HG02642 (cell line): ENCODE results near the gene TRIM39.
"Not testable (repeated sequence)": the region's sequence is repeated elsewhere in the genome, so short reads cannot be mapped to it uniquely, and the experiment has no call there.

Source experiments
- ATAC-seq: cut with Tn5 transposase; IDR thresholded peaks from one replicate; pipeline ENCODE4 v1.9.1; 2021; ENCODE audit warnings: mild to moderate bottlenecking; ENCODE audit not compliant: unreplicated experiment, poor library complexity

TRIM39 gene

DNA sequence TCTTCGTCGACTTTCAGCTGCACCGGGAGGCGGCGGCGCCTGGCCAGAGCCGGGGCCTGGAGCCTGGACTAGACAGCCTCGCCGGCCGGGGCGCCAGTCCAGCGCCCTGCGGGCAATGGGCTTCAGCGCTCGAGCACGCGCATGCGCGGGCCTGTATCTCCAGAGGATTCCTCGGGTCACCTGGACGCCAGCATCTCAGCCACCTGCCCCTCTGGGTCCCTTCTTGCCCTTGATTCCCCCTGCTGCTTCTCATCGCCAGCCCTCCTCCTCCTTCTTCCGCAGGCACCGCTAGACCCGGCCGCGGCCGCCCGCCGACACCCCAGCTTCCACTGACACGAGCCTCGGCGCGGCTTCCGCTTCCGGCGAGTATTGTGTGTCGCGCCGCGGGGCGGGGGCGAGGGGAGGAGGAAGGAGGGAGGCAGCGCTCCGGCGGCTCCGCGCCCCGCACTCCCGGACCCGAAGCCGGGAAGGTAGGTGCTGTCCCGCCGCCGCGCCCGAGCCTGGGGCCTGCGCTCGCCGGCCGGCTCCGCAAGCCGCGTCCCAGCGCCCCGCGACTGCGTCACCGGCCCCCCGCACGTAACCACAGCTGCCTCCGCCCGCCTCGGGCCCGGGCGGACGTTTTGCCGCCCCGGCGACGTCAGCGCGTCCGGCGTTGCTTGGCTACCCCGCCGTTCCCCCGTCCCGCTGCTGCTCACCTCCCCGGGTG, at the start of gene TRIM39:
TRIM39 (plus strand) TSS at position 402 of the 706 bp plus-strand sequence. CDS start 2,391 bp downstream, outside the sequence.
- ATAC-seq: peak; percentile 78

DNA sequence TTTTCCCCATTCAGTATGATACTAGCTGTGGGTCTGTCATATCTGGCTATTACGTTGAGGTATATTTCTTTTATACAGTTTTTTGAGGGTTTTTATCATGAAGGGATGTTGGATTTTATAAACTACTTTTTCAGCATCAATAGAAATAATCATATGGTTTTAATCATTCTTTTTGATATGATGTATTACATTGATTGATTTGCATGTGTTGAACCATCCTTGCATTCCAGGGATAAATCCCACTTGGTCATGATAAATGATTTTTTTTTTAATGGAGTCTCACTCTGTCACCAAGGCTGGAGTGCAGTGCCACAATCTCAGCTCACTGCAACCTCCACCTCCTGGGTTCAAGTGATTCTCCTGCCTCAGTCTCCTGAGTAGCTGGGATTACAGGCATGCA, 45.7 kb upstream of the TRIM39 start:
- not testable (repeated sequence) for ATAC-seq

DNA sequence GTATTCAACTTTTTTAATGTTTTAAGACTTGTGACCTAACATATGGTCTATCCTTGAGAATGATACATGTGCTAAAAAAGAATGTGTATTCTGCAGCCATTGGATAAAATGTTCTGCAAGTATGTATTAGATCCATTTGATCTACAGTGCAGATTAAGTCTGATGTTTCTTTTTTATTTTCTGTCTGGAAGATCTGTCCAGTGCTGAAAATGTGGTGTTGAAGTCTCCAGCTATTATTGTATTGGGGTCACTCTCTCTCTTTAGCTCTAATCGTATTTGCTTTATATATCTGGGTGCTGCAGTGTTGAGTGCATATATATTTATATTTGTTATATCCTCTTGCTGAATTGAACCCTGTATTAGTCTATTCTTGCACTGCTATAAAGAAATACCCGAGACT, 44.2 kb upstream of the TRIM39 start:
- ATAC-seq: no peak

DNA sequence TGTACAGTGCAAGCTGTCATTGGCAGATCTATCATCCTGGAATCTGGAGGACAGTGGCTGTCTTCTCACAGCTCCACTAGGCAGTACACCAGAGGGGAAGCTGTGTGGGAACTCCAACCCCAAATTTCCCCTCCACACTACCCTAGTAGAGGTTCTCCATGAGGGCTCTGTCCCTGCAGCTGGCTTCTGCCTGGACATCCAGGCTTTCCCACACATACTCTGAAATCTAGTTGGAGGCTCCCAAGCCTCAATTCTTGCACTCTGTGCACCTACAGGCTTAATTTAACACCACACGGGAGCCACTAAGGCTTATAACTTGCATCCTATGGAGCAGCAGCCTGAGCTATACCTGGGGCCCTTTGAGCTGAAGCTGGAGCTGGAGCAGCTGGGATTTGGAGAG, 43.0 kb upstream of the TRIM39 start:
- ATAC-seq: no peak

DNA sequence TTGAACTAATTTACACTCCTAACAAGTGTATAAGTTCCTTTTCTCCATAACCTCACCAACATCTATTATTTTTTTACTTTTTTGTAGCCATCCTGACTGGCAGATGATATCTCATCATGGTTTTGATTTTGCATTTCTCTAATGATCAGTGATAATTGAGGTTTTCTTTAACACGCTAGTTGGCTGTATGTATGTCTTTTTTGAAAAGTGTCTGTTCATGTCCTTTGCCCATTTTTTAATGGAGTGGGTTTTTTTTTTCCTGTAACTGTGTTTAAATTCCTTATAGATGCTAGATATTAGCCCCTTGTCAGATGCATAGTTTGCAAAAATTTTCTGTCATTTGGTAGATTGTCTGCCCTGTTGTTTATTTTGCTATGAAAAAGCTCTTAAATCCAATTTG, 39.6 kb upstream of the TRIM39 start:
- no peak for ATAC-seq

DNA sequence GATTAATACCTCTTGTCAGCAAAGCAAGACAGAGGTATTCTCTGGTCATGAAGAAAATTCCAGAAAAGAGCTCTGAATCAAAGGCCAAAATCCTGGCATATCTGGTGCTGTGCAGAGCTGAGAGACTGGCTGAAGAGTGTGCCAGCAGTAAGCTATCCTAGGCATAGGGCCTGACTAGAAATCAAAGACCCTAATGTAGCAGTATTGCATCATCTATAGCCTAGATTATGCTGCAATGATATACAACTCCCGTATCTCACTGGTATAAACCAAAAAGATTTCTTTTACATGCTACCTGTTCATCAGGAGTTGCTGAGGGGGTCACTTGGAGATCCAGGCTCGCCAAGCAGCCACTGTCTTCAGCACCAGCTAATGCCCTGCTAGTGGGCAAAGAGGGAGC, 30.9 kb upstream of the TRIM39 start:
- no peak for ATAC-seq

DNA sequence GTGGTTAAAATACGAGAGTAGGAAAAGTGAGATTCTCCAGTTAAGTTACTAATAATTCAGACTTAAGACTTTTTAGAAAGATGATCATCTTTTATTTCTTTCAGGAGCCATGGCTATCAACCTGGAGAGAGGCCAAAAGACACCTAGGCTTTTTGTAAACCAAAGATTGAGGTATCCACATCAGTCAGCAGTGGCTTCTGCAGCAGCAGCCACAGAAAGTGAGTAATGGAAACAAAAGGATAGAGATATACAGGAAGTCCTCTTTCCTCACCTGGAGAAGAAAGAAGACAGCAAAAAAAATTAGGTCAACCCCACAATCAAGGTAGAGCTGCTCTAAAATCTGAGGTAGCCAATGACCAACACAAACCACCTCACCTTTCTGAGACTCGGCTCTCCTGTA, 22.7 kb upstream of the TRIM39 start:
- no peak for ATAC-seq

DNA sequence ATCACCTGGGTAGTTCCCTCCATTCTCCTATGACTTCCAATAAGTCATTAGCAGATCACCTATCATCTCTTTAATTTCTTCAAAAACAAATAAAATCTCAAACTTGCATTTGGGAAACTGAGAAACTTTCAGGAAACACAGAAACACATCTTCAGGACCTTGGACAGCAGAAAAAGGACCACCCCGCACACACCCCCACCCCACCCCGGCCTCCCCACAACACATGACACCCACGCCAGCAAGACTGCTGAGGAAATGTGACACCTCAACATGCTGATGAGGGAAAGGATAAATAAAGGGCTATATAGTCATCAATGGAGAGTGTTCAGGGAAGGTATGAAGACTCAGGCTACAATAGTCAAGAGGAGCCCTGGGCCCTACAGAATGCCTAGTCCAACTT, 15.6 kb upstream of the TRIM39 start:
- no peak for ATAC-seq

DNA sequence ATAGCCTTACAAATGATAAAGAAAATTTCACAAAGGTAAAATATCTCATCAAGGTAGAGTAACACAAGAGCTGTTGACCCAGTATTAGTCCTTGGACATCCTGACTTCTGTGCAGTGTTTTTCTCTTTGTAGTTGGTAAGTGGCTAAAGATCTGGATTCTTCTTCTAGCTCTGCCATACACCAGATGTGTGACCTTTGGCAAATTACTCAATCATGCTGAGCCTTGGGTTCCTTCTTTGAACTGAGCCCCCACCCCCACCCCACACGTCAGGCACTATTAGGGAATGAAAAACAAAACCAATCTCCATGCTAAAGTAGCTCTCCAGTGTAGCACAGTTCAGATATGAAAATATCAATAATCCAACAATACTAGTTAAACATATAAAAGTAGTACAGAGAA, 15.1 kb upstream of the TRIM39 start:
- ATAC-seq: no peak

DNA sequence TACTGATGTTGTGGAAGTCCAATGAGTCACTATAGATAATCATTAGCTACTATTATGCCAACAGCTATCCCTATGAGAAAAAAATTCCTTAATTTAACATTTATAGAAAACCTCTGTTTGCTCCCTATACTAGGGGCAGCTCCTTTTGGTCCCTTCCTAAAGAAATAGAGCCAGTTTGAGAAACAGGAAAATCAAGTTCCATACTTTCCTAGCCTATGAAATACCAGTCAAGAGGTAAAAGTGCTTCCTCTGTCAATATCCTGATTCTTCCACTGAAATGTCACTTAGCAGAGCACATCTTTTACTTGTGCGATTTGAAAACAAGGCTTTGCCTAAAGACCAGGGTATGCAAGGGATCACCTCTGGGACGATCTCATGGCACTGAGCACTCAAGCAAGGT, 14.5 kb upstream of the TRIM39 start:
- no peak for ATAC-seq

DNA sequence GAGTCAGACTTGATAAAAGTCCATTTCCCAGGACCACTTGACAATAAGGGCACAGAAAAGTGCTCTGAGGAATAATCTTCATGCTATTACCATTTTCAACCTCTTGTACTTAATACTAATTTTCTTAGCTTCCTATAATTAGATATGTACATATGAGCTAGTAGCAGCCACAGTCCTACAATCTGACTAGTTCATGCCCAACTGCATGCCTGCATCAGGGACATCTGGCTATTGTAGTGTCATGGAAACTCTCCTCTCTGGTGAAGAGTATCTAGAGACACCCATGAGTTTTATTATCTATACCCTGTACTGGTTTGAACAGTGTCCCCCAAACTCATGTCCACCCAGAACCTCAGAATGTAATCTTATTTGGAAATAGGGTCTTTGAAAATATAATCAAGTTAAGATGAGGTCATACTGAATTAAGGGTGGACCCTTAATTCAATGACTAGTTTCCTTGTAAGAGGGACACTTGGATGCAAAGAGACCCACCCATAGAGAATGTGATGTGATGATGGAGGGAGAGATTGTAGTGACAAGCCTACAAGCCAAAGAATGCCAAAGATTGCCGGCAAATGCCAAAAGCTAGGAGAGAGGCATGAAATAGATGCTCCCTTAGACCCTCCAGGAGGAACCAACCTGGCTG, 13.9 kb upstream of the TRIM39 start:
- ATAC-seq: no peak

DNA sequence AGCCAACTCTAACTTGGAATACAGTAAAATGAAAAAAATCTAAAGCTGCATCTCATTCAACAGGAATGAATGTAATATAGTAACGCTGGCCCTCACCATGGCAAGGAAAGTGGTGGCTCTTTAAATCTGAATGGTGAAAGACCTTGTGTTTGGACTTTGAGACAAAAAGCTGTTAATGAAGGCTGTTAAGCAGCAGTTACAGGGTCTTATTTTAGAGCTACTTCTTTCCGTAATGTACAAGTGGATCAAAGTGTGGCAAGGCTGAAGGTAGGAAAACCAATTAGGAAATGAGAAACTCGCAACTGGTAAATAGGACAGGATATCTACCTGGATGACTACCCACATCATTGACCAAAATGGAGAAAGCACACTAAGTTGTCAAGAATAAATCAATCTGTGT, 11.6 kb upstream of the TRIM39 start:
- no peak for ATAC-seq

DNA sequence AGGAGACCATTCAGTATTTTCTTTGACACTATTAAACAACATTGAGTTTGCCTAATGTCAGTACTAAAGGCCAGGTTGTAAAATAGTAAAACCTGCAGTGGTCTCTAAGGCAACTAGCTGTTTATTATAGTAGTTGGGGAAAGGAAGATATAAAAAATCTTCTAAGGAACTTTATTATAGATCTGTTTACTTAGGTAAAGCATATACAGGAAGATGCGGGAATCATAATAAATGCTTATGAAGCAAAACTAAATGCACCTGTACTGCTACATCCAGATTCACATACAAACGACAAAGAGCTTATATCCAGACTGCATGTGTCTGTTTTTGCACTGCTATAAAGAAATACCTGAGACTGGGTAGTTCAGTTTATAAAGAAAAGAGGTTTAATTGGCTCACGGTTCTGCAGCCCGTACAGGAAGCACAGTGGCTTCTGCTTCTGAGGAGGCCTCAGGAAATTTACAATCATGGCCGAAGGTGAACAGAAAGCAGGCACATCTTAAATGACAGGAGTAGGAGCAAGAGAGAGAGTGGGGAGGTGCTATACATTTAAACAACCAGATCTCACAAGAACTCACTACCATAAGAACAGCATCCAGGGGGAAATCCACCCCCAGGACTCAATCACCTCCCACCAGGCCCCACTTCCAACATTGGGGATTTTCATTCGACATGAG, 8.7 kb upstream of the TRIM39 start:
- ATAC-seq: no peak

DNA sequence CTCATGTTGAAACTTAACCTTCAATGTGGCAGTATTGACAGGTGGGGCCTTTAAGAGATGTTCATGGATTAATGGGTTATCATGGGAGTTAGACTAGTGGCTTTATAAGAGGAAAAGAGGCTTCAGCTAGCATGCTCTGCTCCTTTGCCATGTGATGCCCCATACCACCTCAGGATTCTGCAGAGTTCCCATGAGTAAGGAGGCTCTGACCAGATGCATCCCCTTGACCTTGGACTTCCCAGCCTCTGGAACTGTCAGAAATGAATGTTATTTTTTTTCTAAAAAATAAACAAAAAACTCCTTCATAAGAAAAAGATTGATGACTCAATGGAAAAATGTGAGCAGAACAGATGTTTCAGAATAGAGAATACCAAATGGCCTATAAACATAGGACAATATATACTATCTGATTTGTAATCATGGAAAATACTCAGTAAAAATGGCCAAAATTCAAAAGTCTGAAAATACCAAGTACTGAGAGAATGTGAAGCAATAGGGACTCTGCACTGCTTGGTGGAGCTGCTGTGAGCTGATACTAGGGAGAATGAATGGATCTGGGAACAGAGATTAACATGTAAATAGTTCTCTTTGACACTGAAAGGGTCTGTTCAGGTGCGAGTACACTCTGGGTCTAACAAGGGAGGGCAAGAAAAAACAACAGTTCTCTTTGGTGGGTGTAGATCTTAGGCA, 7.4 kb upstream of the TRIM39 start:
- no peak for ATAC-seq

DNA sequence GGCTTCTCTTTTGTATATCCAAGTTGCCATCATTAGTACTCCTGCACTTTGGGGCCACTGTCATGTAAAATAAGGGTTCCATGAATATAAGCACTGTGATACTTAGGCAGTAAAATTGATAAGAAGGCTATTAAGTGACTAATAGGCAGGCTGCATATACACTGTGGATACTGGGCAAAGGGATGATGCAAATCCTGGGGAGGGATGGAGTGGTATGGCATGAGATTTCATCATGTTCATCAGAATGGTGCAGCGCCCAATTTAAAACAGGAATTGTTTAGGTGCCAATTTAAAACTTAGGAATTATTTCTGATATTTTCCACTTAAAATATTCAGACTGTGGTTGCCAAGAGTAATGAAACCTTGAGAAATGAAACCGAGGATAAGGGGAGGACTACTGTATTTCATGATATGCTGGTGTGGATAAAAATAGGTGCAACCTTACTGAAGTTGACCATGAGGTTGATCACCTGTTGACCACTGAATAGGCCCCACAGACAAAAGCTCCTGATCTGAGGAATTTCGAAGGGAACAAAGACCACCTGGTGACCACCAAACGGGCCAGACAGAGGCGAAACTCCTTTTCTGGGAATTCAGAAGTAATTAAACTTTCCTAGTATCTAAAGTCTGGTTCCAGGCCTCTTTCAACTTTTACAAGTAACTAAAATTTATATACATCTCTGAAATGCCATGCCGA, 4.9 kb upstream of the TRIM39 start:
- no peak for ATAC-seq

DNA sequence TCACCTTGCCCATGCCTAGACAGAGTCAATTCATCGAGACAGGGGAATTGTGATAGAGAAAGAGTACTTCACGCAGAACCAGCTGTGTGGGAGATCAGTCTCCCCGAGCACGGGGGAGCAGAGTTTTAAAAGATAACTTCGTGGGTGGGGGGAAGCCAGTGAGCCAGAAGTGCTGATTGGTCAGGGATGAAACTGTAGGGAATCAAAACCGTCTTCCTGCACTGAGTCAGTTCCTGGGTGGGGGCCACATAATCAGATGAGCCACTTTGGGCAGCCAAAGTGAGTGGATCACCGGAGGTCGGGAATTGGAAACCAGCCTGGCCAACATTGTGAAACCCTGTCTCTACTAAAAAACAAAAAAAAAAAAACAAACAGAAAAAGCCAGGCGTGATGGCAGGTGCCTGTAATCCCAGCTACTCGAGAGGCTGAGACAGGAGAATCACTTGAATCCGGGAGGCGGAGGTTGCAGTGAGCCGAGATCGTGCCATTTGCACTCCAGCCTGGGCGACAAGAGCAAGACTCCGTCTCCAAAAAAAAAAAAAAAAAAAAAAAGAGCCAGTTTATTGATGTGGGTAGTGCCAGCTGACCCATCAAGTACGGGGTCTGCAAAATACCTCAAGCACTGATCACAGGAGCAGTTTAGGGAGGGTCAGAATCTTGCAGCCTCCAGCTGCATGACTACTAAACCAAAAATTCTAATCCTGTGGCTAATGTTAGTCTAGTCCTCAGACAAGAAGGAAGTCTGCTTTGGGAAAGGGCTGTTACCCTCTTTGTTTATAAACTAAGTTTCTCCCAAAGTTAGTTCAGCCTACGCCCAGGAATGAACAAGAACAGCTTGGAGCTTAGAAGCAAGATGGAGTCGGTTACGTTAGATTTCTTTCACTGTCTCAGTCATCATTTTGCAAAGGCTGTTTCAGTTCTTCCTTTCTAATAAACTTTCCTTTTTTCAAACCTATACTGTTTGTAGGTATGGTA, 3.9 kb upstream of the TRIM39 start:
- no peak for ATAC-seq

DNA sequence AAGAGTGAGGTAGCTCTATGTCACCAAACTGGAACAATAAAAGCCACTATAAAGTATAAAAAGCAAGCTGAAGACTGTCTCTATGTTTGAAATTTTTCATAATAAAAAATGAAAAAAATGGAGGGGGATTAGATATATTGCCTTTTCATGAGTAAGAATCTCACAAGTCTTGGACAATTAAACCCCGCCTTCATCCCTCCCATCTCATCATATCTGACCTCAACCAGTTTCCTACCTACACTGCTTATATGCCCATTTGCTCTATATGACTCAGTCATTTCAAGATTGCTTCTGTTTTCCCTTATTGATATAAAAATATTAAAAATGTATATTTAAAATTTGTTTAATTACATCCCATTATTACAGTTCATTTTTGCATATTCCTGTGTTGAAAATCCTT, 2.9 kb upstream of the TRIM39 start:
- no peak for ATAC-seq

DNA sequence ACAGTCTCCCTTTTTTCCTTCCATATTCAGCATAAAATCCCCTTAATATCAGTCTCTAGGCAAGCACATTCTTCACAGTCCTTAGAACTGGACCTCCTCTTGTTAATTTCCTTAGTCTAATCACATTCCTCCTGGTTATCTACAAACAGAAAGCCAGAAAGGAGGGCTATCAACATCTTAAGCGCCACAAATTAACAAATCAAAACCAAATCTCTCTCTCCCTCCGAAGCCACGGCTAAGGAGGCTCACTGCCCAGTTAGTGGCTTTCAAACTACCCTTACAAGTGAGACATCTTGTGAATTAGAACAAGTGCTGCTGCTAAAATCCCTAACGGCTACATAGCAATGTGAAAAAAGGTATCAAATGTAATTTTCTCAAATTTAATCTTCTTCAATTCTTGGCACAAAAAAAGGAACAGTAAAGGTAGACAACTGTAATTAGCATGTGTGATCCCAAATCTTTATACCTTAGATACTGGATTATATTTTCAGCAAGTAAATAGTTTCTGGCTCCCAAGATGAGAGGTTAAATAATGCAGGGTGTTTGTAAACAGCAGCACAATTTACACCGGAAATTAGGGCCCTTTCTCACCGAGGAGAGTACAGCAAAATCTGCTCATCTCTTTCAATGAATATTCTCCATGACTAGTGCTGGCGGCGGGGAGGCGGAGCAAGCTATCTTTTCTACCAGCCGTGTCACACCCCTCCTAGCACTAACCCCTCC, 1.4 kb upstream of the TRIM39 start:
- peak; percentile 25 for ATAC-seq
